D721Med (cell line): ENCODE results near the gene ADTRP.

Experiments
- DNase-seq: peaks from one replicate; pipeline ENCODE4 v3.0.0; 2011; ENCODE audit warnings: low spot score; ENCODE audit not compliant: insufficient read length
- FAIRE-seq: peaks from 2 replicates; lab custom pipeline; 2011; peaks lifted over from hg19 to GRCh38; lab: Jason Lieb, UNC
- TF ChIP-seq, protein P1 (sequence below): IDR thresholded peaks from 2 replicates; pipeline ENCODE4 v1.5.1; 2012; ENCODE audit warnings: mild to moderate bottlenecking, control low read depth; ENCODE audit not compliant: insufficient read depth; ENCODE audit errors: missing control alignments

ADTRP gene

DNA sequence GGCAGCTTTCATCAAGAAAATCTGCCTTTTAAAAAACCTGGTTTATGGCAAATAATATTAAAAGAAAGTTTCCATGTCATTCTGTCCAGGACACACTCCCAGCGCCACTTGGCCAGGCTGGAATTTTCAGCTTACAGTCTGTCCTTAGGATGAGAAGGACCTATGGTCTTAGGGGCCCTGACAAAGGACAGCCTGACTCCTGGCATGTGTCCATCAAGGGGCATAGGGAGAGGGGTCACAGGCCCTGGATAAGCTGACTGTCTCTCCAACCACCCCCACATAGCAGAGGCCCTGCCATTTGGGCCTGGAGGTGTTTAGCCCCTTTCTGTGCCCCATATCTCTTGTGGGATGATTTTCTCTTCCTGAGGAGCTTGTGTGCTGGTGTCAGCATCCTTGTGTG lies 60.6 kb downstream of the ADTRP start:
- TF ChIP-seq, protein P1, sequence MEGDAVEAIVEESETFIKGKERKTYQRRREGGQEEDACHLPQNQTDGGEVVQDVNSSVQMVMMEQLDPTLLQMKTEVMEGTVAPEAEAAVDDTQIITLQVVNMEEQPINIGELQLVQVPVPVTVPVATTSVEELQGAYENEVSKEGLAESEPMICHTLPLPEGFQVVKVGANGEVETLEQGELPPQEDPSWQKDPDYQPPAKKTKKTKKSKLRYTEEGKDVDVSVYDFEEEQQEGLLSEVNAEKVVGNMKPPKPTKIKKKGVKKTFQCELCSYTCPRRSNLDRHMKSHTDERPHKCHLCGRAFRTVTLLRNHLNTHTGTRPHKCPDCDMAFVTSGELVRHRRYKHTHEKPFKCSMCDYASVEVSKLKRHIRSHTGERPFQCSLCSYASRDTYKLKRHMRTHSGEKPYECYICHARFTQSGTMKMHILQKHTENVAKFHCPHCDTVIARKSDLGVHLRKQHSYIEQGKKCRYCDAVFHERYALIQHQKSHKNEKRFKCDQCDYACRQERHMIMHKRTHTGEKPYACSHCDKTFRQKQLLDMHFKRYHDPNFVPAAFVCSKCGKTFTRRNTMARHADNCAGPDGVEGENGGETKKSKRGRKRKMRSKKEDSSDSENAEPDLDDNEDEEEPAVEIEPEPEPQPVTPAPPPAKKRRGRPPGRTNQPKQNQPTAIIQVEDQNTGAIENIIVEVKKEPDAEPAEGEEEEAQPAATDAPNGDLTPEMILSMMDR: no peak
- FAIRE-seq (no peak), DNase-seq (no peak)

DNA sequence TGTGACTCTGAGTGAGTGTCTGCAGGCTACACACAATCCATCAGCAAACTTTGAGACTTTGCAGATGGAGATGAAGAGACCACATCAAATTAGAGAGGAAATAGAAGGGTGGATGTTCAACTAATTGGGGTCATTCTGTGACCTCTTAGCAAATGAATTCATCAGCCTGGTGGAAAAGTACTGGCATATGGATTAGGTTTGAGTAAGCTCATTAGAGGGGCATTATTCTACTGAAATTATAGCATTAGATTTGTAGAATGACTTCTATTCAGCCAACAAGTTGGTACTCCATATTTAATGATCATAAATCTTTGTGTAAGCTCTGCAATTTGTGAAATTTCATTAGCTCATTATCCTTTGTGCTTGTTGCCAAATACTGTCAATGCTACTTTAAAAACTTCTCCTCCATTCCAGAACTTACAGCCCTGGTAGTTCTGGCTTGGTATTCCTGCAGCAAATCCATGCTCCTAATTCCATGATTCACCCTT lies 63.8 kb downstream of the ADTRP start:
- TF ChIP-seq, protein P1: no peak
- FAIRE-seq (no peak), DNase-seq (no peak)

DNA sequence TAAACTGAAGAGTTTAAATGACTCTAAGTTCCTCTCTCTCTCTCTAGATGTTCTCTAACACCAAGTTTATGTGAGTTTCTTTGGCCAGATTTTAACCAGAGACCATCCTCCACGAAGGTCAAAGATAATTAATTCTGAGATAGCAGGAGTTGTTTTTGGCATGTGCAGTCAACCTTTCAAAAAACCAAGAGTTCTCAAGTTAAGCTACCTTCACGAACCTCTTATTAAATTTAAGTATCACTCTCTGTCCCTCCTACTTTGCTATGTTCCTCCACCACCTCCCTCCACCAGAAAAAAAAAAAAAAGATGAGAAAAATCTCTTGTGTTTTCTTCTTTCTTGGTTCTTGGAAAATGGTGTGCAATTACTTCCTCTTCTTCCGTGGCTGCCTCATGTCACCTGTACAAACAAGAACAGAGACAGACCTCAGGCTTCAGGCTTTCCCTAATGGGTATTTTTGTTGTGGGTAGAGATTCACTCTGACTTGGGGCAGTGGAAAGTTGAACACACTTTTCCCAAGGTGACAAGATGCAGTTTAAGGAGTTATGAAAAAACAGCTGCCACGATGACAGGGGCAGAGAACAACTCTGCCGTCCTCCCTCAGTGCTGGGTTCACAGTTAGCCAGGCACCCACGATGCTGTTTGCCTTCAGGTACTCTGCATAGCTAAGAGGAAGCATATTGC lies 64.3 kb downstream of the ADTRP start:
- no peak for FAIRE-seq
- DNase-seq: no peak
- TF ChIP-seq, protein P1: no peak

DNA sequence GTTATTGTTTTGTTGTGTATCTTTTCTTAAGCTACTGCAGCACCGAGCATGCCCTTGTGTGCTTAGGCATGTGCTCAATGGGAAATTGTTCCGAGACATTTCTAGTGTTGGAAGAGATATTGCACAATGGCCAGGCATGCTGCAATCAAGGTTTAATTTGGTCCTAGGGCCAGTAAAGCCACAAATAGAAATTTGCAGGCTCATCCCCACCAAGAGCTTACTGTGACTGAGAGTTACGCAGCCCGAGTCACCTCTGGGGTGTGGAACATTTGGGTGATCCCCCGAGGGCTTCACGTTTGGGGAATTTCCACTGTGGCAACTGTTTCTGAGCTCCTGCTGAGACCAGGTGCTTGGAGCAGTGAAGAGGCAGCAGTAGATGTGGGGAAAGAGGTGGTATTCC lies 65.8 kb downstream of the ADTRP start:
- no peak for FAIRE-seq
- DNase-seq: no peak
- TF ChIP-seq, protein P1: no peak

DNA sequence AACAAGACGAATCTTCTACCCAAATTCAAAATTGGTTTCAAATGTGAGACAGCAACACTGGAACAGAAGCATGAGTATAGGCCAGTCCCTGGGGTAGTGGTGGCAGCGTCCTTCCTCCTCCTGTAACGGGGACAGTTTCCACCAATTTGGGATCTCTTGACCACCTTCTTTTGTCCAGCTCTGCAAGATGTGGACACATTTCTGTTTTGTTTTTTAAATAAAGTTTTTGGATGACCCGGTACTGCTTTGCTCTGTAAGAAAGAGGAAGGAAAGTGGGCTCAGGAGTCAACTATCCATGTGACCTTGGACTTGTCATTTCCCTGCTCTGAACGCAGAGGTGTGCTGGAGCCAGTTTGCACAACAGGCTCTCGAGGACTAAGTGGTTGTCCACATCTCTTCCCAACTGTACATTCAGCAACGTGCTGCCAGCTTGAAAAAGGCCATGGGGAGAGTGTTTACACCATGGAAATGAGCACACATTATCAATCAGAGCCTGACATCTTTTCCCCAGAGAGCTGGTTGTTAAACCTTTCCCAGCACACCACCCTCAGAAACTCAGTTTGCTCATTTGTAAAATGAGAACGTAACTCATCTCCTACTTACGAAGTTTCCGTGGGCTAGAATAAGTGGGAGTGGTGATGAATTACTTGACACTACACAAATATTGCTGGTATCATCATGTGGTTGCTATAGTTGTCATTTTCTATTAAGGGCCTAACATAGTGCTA lies 66.5 kb downstream of the ADTRP start:
- TF ChIP-seq, protein P1: no peak
- DNase-seq: no peak
- FAIRE-seq: no peak

DNA sequence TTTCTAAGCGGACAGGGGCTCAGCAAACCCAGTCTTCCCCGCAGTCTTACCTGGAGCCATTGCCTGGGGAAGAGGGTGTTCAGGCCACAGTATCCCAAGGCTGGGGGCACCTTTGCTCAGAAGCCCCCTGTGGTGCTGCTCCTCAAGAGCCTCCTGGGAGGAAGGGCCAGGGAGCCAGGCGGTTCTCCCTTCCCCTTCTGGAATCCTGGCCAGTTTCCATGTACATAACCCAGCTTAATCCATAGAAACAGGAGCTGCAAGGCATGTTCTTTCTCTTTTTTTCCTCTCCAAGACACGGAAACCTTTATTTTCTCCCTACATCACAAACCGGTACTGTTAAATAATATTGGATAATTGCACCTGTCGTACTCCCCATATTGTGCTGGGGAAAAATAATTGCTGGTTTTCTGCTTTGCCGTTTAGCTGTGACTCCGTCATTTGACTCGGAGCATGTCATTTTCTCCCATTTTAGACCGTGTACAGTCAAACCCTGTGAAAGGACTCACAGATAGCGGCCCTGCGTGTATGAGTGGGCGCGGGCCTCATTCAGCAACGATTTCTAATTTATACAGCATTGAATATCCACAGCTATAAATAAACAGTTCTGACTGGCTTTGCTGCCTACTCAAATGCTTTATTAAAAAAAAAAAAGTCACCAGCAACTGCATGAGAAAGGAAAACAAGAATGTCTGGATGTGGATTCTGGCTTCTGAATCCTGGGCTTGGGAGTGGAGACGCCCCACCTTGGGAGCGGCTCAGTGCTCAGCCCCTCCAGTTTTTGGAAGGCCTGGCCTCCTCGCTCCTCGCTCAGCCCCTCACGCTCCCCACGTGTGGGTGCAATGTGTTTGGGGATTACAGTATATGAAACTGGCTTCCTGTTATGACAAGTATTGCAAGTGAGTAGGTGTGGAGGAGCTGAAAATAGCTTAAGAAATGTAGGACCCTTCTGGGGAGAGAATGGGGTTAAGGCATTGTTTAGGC lies 67.3 kb downstream of the ADTRP start:
- TF ChIP-seq, protein P1: no peak
- FAIRE-seq: no peak
- no peak for DNase-seq
